Right lung (tissue), 10 donors: Measurements from ENCODE around the gene EGR1. TPM values are rescaled to one million over a fixed set of nuclear protein-coding genes. Genes with fewer than 3 reads are reported as not detected.

Experiments
- DNase-seq, 2 donors: peaks; one replicate each; pipeline ENCODE4 v3.0.0-alpha.2; 2013
- long read RNA-seq, 8 donors: transcript quantifications; one replicate each; lab custom pipeline, GENCODE V29; 2026
- polyA plus RNA-seq, 5 donors: library from polyadenylated mRNA; unstranded; fragments of 120-200 nt; gene quantifications; one replicate each; pipeline versions ENCODE4 v1.2.1 to v1.2.3, GENCODE V29; 2013; ENCODE audit warnings: inconsistent platforms in 1 of 5, low replicate concordance in 1 of 5; ENCODE audit not compliant: insufficient read length in 5 of 5, insufficient read depth in 1 of 5

The EGR1 gene
- polyA plus RNA-seq = 100 to 1,000 TPM in 4 of 5 donors, 10 to 100 TPM in 1; 44.6 to 383 (median 307) TPM
- long read RNA-seq, donor 1, transcript EGR1-201 (2 exons, 3,138 nt) = major isoform, 75 of 102 reads
- long read RNA-seq, donor 1, partial matches to known transcripts = 27 of 102 reads
- long read RNA-seq, donor 1, other reads (novel, unspliced or antisense) = 0 of 102 reads
- long read RNA-seq, donor 2, transcript EGR1-201 (2 exons, 3,138 nt) = major isoform, 235 of 235 reads
- long read RNA-seq, donor 2, partial matches to known transcripts = 0 of 235 reads
- long read RNA-seq, donor 2, other reads (novel, unspliced or antisense) = 0 of 235 reads
- long read RNA-seq, donor 3, transcript EGR1-201 (2 exons, 3,138 nt) = major isoform, 34 of 34 reads
- long read RNA-seq, donor 3, partial matches to known transcripts = 0 of 34 reads
- long read RNA-seq, donor 3, other reads (novel, unspliced or antisense) = 0 of 34 reads
- long read RNA-seq, donor 4, transcript EGR1-201 (2 exons, 3,138 nt) = major isoform, 27 of 27 reads
- long read RNA-seq, donor 4, partial matches to known transcripts = 0 of 27 reads
- long read RNA-seq, donor 4, other reads (novel, unspliced or antisense) = 0 of 27 reads
- long read RNA-seq, donor 5, transcript EGR1-201 (2 exons, 3,138 nt) = major isoform, 165 of 171 reads
- long read RNA-seq, donor 5, partial matches to known transcripts = 0 of 171 reads
- long read RNA-seq, donor 5, other reads (novel, unspliced or antisense) = 6 of 171 reads
- long read RNA-seq, donor 6, transcript EGR1-201 (2 exons, 3,138 nt) = major isoform, 203 of 210 reads
- long read RNA-seq, donor 6, partial matches to known transcripts = 7 of 210 reads
- long read RNA-seq, donor 6, other reads (novel, unspliced or antisense) = 0 of 210 reads
- long read RNA-seq, donor 7, transcript EGR1-201 (2 exons, 3,138 nt) = major isoform, 284 of 290 reads
- long read RNA-seq, donor 7, partial matches to known transcripts = 0 of 290 reads
- long read RNA-seq, donor 7, other reads (novel, unspliced or antisense) = 6 of 290 reads
- long read RNA-seq, donor 8, transcript EGR1-201 (2 exons, 3,138 nt) = major isoform, 59 of 78 reads
- long read RNA-seq, donor 8, partial matches to known transcripts = 19 of 78 reads
- long read RNA-seq, donor 8, other reads (novel, unspliced or antisense) = 0 of 78 reads

DNA sequence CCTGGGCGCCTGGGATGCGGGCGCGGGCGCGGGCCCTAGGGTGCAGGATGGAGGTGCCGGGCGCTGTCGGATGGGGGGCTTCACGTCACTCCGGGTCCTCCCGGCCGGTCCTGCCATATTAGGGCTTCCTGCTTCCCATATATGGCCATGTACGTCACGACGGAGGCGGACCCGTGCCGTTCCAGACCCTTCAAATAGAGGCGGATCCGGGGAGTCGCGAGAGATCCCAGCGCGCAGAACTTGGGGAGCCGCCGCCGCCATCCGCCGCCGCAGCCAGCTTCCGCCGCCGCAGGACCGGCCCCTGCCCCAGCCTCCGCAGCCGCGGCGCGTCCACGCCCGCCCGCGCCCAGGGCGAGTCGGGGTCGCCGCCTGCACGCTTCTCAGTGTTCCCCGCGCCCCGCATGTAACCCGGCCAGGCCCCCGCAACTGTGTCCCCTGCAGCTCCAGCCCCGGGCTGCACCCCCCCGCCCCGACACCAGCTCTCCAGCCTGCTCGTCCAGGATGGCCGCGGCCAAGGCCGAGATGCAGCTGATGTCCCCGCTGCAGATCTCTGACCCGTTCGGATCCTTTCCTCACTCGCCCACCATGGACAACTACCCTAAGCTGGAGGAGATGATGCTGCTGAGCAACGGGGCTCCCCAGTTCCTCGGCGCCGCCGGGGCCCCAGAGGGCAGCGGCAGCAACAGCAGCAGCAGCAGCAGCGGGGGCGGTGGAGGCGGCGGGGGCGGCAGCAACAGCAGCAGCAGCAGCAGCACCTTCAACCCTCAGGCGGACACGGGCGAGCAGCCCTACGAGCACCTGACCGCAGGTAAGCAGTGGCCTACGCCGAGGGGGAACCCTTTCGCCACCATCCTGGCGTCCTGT, at the start of gene EGR1:
EGR1 (plus strand) TSS at position 219 of the 864 bp plus-strand sequence; CDS start at position 502, 283 bp downstream.
- DNase-seq = peak; percentile 97

DNA sequence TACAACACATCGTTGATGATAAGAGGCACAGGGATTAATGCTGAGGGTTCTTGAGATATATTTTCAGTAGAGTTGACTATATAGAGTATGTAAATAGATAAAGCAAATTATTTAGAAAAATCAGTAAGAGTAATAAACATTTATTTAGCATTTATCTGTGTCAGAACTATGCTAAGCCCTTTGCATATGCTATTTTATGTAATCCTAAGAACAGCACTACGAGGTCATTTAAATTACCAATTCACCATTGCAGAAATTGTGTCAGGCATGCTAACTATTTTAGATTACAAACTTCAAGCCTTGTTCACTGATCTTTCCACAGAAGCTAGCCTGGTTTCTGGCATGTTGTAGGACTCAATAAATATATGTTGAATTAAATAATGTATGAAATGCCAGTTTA, 46.8 kb upstream of the EGR1 start:
- DNase-seq = no peak

DNA sequence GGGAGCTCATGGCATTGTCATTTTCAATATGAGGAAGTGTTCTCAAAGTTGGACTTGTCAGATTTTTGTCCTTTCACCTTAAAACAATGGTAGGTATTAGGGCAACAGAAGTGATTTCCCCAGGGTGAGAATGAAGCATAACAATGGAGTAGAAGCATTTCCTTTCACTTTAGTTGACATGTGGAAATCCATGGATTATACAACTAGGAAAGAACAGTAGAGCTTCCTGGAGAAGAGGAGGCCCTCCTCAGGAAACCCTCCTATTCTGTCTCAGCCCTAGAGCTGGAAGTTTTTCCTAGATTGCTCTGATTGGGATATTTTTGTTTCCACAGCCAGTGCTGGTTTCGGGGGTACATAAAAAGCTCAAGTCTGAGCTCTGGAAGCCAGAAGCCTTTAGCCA, 40.2 kb upstream of the EGR1 start:
- DNase-seq = no peak

DNA sequence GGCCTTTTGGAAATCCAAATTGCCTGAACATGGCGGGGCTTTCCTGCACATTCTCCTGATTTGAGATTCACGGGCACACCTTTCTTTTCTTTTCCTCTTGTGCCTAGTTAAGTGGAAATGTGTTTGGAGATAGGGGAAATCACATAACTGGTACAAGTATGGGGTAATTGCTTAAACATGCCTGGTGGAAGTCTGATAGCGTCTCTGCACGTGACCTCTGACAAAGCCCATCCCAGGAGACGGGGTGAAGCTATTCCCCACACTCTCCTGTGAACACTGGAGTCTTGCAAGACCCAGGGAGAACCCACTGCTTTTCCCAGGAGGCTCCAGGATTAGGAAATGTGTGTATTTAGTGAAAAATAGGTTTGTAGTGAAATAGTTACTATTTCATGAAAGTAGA, 29.3 kb upstream of the EGR1 start:
- no peak for DNase-seq

DNA sequence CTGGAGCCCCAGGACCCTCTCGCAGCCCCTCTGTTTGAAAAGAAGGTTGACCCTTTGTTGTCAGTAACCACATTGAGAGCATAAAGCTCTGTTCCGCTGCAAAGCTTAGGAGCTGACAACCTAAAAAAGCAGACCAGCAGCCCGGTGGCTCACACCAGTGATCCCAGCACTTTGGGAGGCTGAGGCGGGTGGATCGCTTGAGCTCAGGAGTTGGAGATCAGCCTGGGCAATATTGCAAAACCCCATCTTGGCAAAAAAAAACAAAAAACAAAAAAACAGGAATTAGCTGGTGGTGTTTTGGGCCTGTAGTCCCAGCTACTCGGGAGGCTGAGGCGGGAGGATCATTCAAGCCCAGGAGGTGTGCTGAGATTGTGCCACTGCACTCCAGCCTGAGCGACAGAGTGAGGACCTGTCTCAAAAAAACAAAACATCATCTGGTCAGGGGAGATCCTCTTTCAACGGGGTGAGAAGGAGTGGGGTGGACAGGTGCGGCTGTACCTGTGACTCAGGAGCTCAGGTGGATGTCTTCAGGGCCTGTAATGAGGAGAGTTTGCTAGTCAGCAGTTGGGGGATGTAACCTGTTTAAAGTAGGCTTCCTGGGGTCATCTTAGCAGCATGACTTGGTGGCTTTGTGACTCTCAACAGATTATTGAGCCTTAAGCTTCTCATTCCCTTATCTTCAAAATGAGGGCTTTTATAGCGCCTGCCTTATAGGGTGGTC, 27.1 kb upstream of the EGR1 start:
- no peak for DNase-seq

DNA sequence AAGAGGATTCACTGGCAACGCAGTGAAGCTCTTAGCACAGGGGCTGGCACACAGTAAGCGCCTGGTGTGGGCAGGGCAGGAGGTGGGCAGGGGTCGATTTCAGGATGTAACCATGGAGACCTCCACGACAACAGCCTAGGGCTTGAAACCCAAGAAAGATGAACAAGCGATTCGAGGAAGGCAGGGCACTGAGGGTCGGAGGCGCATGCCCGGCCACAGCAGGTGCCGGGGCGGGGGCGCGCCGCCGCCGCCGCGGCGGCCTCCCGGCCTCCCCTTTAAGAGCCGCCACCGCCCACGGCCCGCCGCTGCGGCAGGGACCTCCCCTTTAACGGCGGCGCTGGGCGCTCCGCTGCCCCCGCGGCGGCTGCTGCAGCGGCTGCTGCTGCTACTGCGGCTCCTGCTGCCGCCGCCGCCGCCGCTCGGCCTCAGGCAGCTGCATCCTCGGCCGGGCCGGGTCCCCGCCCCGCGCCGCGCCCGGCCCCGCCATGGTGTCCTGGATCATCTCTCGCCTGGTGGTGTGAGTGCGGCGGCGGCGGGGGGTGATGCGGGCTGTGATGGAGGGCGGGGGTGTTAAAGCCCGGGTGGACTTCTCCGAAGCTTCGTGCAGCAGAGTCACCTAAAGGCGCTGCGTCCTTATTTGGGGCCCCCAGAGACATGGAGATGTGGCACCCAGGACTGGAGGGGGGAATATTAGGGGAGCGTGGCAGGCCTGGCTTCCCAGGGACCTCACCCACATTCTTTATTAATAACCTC, 26.4 kb upstream of the EGR1 start, which contains the start of gene REEP2:
REEP2 (plus strand) TSS at position 334 of the 753 bp plus-strand sequence; CDS start at position 486, 152 bp downstream.
- no peak for DNase-seq

DNA sequence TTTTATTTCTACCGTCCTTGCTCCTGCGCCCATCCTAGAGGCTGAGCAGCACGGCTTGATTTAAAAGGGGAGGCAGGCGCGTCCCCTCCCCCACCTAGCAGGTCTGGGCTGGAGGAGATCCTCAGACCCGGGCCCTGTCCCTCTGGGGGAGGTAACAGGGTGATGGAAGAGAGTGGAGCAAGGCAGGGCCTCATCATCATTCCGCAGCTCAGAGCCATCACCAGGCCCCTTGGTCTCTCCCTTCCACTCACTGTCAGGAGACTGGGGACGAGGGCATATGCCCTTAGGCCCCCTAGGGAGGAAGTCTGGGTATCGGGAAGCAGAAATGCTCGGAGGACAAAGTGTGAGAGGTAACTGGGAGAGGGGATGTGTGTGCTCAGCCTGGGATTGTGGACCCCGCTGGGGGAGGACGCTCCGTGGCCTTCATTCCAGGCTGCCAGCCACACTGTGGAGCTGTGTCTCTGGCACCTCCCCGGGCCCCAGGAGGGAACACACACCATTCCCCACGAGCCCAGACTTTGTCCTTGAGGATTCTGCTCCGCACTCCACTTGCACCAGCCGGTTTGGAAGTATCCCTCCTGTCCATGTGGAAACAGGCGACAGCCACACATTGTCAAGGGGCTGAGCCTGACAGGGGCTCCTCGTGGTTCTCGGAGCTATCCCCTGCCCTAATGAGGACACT, 25.7 kb upstream of the EGR1 start:
- no peak for DNase-seq

DNA sequence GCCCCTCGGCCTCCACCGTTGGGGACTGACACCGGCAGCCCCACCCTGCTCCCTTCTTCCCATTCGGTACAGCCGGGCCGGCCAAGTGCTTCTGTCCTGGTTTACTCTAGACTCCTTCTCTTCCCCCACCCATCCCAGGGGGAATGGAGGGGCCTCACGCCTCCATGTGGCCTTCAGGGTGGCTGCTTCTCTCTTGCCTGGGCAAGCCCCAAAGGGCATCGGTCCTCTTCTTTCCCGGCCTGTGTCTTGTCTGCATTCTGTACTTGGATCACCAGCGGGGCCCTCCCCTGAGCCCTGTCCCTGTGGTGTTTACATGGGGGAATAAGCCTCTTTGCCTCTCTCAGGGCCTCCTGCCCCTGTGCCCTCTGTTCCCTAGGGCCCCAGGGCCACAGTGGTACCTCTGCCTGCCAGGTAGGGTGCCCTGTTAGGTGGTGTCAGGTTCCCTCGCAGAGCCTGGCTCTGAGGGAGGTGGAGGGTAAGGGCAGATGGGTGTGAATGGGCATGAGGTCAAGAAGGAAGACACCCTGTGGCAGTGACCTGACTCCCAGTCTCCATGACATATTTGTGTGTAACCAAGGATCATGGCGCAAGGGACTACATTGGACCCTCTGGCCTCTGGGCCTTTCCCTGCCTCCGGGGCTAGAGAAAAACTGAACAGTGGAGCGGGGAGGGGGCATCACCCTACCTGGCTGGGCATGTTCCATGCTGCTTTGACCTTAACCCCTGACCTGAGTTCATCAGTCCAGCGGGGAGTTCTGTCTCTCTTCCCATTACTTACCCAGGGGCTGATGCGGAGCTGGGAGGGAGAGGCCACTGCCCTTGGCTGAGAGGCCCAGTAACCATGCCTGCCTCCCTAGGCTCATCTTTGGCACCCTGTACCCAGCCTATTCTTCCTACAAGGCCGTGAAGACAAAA, 24.9 kb upstream of the EGR1 start:
- no peak for DNase-seq

DNA sequence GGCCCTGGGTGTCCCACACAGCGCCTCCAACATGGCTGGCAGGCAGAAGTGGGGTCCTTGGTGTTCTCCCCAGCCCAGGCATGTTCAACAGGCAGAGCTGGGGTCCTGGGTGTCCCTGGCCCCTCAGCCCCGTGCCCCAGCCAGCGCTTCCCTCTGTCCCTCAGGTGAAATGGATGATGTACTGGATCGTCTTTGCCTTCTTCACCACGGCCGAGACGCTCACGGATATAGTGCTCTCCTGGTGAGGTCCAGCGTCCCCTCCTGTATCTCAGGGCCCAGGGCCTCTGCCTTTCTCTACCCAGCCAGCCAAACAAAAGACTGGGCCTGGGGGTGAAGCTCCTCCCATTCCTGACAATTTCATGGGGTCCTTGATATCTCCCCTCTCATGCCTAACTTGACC, 24.1 kb upstream of the EGR1 start:
- DNase-seq = no peak

DNA sequence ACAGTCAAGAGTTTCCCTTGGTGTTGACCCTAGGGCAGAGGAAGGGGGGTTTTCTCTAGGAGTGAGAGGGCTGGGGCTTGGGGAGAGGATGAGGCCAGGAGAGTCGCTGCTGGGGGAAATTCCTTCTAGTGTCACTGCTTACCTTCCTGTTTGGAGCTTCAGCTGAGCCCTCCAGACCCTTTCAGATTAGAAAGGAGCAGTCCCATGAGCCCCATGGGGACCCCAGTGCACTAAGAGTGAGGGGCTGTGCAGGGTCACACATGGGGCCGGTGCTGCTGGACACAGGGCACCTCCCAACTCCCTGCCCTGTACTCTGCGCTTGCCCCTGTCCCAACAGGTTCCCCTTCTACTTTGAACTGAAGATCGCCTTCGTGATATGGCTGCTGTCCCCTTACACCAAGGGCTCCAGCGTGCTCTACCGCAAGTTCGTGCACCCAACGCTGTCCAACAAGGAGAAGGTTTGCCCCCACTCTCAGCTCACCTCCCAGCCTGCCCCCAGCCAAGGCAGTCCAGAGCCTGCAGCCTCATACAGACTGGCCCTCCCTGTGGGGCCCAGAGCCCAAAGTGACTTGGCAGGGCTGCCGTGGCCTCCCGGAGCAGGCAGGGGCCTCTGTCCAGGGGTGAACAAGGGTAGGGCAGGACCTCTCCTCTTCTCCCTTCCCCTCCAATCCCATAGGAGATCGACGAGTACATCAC, 21.1 kb upstream of the EGR1 start:
- DNase-seq = no peak

DNA sequence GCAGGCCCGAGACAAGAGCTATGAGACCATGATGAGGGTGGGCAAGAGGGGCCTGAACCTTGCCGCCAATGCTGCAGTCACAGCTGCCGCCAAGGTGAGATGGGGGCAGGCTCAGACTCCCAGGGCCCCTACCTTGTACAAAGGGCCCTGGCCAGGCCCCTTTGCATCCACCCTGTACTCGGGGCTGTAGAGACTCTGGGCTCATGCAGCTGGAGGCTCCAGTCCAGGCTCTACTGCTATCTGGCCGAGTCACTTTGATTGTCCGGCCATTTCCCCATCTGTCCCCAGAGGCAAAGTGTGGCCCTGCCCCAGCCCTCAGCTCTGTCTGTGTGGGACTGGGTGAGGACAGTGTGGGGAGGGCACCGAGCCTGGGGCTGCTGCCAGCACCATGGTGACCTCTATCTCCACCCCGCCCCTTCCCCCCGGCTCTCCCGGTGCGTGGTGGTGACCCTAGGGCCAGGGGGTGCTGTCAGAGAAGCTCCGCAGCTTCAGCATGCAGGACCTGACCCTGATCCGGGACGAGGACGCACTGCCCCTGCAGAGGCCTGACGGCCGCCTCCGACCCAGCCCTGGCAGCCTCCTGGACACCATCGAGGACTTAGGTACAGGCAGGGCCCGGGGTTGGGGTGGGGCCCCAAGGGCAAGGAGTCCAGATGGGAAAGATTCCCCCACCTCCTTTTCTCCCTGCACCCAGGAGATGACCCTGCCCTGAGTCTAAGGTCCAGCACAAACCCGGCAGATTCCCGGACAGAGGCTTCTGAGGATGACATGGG, 20.3 kb upstream of the EGR1 start:
- DNase-seq = no peak

DNA sequence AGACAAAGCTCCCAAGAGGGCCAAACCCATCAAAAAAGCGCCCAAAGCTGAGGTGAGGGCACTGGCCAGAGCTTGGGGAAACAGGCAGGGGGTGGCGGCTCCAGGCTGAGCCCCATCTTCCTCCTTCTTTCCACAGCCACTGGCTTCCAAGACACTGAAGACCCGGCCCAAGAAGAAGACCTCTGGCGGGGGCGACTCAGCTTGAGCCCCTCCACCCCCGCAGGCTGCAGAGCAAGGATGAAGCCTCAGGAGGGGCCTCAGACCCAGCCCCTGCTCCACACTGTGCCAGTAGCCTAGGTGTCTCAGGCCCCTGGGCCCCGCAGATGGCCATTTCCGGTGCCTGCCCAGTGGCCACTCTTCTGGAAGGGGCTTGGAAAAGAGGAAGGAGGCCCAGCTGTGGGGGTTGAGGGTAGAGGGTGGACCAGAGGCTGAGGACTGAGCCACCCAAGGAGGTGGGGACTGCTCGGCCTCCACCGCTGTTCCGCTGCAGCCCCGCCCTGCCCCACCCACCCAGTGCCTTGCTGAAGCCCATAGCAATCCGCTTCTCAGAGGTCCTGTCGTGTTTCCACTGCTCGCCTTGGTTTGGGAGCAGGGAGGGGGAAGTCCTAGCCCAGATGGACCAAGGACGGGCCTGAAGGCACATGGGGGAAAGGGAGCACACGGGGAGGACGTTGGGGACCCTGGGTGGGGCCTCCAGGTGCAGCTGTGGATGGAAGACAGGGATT, 19.6 kb upstream of the EGR1 start:
- DNase-seq = no peak

DNA sequence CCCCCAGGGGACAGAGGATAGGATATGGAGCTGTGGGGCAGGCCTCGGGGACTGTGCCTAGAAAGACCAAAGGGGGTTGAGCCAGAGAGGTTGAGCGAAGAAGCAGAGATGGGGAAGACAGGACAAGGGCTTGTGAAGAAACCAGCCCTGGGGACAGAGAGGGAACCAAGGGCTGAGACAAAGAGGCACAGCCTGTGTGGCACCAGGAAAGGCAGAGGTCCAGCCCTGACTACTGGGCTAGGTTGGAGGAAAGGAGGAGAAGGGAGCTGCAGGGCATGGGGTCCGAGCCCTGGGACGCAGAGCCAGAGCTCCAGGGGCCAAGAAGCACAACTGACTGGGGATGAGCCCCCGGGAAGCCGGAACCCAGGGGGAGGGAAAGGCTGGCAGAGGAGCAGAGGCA, 17.2 kb upstream of the EGR1 start:
- DNase-seq = no peak

DNA sequence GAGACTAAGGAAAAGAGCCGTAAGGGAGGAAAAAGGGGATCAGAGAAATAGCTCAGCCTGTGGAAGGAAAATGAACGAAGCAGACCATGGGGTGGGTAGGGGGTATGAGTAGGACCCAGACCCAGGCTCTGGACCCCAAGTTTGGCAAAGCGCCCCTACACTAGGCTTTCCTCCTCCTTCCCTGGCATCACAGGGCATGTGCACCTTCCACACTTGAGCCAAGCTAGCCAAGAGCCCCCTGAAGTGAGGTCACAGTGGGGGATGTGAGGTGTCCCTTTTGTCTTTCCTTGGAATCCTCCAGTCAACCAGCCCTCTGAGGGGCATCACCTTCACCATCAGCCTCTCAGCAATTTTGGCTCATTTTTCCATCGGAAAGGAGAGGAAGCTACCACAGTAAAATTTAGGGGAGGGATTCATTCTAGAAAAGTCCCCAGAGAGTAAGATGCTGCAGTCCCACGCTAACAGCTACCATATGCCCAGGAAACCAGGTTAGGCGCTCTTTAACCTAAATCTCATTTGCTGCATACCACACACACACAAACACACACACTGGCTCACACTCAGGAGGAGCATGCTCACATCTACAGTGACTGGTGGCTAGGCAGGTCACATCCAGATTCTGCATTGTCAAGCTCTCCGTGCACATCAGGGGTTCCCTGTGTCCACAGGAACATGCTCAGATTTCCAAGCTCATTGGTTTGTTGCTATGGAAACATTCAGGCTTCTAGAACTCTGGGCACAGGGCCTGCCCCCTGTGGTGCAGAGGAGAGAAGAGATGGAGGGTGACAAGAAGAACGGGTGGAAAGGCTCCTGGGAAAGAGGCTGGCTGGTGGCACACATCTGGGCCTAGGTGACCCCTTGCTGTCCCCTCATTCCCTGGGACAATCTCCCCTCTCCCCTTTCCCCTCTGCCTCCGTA, 16.5 kb upstream of the EGR1 start:
- DNase-seq = no peak
